Activated naive CD8-positive, alpha-beta T cell treated with anti-CD3 and anti-CD28 coated beads, Interleukin-2, amount 10 ng/mL, durations not matched to agents 7 days and 5 days (primary cell): ENCODE data around the gene ZNF552. TPM values are rescaled to one million over a fixed set of nuclear protein-coding genes. Genes with fewer than 3 reads are reported as not detected.

Source experiments
- ATAC-seq: fragments of 150-1000 bp; cut with Tn5 transposase; one replicate; pipeline ENCODE4 v1.10.0; 2021; ENCODE audit warnings: low read depth, moderate library complexity
- POLR2A ChIA-PET: fragments of 350-600 bp; sonication (Branson Sonifier 250); formaldehyde crosslinking; loops from one replicate; lab custom pipeline; 2021; ENCODE audit warnings: antibody characterized with exemption; lab: Charles Lee
- DNase-seq: peaks from one replicate; pipeline ENCODE4 v3.0.0; 2021
- H3K27ac Mint-ChIP-seq: one replicate; pipeline ENCODE4 v1.8.0; 2022; ENCODE audit warnings: mild to moderate bottlenecking, mixed read lengths
- H3K27me3 Mint-ChIP-seq: one replicate; pipeline ENCODE4 v1.8.0; 2022; ENCODE audit warnings: mild to moderate bottlenecking, moderate library complexity, mixed read lengths
- H3K36me3 Mint-ChIP-seq: one replicate; pipeline ENCODE4 v1.8.0; 2021; ENCODE audit warnings: mild to moderate bottlenecking, mixed read lengths
- H3K4me1 Mint-ChIP-seq: one replicate; pipeline ENCODE4 v1.8.0; 2021; ENCODE audit warnings: mixed read lengths
- H3K4me3 Mint-ChIP-seq: one replicate; pipeline ENCODE4 v1.8.0; 2022; ENCODE audit warnings: mild to moderate bottlenecking, moderate library complexity, mixed read lengths
- H3K9me3 Mint-ChIP-seq: one replicate; pipeline ENCODE4 v1.8.0; 2021; ENCODE audit warnings: mixed read lengths
- total RNA-seq, 2 experiments: library from RNA; stranded (reverse); gene quantifications; one replicate each; pipeline ENCODE4 v1.2.3, GENCODE V29; 2021

Gene ZNF552
- total RNA-seq, 2 experiments from 2014 or later, result 10.8 to 13.6 TPM

DNA sequence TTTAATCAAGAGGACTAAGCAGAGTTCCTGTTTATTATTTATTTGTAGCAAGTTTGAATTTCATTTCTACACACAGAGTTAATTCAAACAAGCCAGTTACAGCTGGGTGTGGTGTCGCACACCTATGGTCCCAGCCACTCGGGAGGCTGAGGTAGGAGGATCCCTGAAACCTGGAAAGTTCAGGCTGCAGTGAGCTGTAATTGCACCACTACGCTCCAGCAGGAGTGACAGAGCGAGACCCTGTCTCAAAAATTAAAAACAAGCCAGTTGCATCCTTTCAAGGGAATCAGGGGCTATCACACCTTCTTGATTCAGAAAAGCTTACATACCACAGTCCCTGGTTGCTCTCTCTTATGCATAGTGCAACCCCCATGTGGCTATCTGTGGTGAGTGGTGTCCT is 25.4 kb downstream of the ZNF552 start:
- peaks cover 28% of the 10 kb centered on the region for H3K9me3 Mint-ChIP-seq
- H3K36me3 Mint-ChIP-seq, result peaks cover 73% of the 10 kb centered on the region

DNA sequence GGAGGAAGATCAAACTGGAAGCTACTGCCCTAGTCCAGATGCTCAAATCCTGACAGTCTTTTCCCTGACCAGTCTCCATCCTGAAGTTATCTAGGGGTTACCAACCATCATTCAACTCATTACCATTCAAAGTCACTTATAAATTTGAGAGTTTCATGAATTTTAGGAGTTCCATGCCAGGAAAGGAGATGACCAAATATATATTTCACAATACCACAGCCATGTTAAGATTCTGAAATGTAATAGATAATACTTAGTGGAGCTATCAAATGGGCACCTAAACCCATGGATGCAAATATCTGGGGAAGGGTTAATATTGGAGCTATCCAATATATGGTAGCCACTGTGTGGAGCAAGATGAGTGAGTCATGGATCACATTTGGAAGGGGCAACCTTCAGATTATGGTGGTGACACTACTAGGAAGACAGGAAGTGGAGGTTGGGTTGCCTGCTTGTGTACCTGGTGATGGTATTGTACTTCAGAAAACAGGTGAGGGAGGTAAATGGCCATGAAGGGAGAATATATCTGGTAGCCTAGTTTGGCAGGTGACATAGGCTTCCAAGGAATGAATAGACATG is 26.5 kb downstream of the ZNF552 start:
- Mint-ChIP-seq H3K36me3 (peaks cover 75% of the 10 kb centered on the region), H3K27me3 (no peaks in the 10 kb centered on the region), H3K9me3 (peaks cover 28% of the 10 kb centered on the region), H3K27ac (peak overlapping the region; percentile 13), H3K4me3 (peak overlapping the region; percentile 15), H3K4me1 (peaks cover 11% of the 10 kb centered on the region)
- no peak for DNase-seq
- ATAC-seq, result no peak
- POLR2A ChIA-PET, result no interaction called here

More for the DNA sequence above, 25.4 kb downstream of the ZNF552 start:
- POLR2A ChIA-PET, result no interaction called here
- ATAC-seq (no peak), DNase-seq (no peak)
- Mint-ChIP-seq H3K27me3 (no peaks in the 10 kb centered on the region), H3K4me3 (no peak overlapping the region), H3K4me1 (peaks cover 11% of the 10 kb centered on the region), H3K27ac (no peak overlapping the region)

DNA sequence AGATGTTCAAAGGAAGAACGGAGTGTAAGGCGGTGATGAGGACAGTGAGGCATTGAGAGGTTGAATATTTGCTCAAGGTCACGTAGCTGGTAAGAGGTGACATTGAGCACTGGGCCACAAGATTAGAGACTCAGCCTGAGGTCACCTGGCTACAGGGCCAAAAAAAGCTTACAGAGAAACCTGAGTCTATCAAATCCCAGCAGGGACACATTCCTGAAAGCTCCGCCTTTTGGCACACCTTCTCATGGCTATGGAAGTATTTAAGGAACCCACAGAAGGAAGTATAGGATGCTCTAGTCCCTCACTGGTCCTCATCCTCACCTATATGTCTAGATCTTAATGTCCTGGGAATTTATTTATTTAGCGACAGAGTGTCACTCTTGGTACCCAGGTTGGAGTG is 27.8 kb downstream of the ZNF552 start:
- Mint-ChIP-seq H3K4me3 (no peak overlapping the region), H3K27me3 (no peaks in the 10 kb centered on the region), H3K9me3 (peaks cover 29% of the 10 kb centered on the region), H3K4me1 (peaks cover 11% of the 10 kb centered on the region), H3K36me3 (peaks cover 75% of the 10 kb centered on the region), H3K27ac (no peak overlapping the region)
- POLR2A ChIA-PET, result interaction anchor here (0.7 kb wide), 1 partner anchor 121 kb away, joined by 3 read pairs; no protein-coding TSS in a partner anchor
- DNase-seq (no peak), ATAC-seq (no peak)

DNA sequence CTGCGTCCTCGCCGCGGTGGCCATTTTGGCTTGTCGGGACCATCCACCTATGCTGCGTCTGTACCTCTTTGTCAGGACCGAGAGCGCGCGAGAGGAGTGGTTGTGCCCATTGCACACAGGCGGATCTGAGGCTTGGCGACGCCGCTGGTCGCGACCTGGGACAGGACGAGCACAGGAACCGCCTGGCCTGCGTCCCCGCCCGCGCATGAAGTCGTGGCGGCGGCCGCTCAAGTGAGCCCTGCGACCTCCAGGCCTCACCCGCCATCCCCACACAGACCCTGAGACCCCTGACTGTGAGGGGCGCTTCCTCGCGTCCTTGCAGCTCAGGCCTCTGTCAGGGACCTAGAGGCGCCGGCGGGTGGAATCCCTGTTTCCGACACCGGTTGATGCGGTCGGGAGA is 28.4 kb downstream of the ZNF552 start:
- H3K27ac Mint-ChIP-seq, result no peak overlapping the region
- no peak for DNase-seq
- H3K9me3 Mint-ChIP-seq, result peaks cover 32% of the 10 kb centered on the region

DNA sequence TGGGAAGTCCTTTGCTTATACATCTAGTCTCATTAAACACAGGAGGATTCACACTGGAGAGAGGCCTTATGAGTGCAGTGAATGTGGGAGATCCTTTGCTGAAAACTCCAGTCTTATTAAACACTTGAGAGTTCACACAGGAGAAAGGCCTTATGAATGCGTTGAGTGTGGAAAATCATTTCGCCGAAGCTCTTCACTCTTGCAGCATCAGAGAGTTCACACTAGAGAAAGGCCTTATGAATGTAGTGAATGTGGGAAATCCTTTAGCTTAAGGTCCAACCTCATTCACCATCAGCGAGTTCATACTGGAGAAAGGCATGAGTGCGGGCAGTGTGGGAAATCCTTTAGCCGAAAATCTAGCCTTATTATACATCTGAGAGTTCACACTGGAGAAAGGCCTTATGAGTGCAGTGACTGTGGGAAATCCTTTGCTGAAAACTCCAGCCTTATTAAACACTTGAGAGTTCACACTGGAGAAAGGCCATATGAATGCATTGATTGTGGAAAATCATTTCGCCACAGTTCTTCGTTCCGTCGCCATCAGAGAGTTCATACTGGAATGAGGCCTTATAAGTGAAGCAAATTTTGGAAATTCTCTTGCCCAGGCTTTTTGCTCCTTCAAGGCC is 35.4 kb downstream of the ZNF552 start:
- H3K27me3 Mint-ChIP-seq, result no peaks in the 10 kb centered on the region
- DNase-seq, result no peak
- H3K27ac Mint-ChIP-seq, result no peak overlapping the region
- H3K4me3 Mint-ChIP-seq, result no peak overlapping the region
- ATAC-seq, result no peak
- peaks cover 79% of the 10 kb centered on the region for H3K36me3 Mint-ChIP-seq
- H3K4me1 Mint-ChIP-seq, result peaks cover 2% of the 10 kb centered on the region
- peaks cover 49% of the 10 kb centered on the region for H3K9me3 Mint-ChIP-seq
- POLR2A ChIA-PET, result no interaction called here

More for the DNA sequence above, 28.4 kb downstream of the ZNF552 start:
- POLR2A ChIA-PET, result interaction anchor here (0.7 kb wide), 1 partner anchor 122 kb away, joined by 3 read pairs; no protein-coding TSS in a partner anchor
- H3K36me3 Mint-ChIP-seq, result peaks cover 74% of the 10 kb centered on the region
- no peaks in the 10 kb centered on the region for H3K27me3 Mint-ChIP-seq
- H3K4me3 Mint-ChIP-seq, result no peak overlapping the region
- H3K4me1 Mint-ChIP-seq, result peaks cover 11% of the 10 kb centered on the region
- ATAC-seq, result no peak

DNA sequence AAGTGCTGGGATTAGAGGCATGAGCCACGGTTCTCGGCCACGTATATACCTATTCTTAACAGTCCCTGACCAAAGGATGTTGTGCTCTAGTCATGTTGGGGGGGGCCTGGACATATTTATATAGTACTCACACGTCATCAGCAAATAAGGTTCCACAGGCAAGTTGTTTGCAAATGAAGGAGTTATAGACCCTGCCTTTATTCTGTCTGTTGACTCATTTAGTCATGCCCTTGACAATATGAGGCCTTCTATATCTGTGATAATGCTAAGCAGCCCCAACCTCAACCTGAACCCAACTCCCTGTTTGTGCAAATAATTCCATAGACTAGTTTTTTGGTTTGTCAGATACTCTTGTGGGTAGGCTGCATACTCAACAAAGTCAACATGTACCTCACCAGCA is 36.4 kb downstream of the ZNF552 start:
- H3K4me1 Mint-ChIP-seq, result peaks cover 6% of the 10 kb centered on the region
- no peaks in the 10 kb centered on the region for H3K27me3 Mint-ChIP-seq

DNA sequence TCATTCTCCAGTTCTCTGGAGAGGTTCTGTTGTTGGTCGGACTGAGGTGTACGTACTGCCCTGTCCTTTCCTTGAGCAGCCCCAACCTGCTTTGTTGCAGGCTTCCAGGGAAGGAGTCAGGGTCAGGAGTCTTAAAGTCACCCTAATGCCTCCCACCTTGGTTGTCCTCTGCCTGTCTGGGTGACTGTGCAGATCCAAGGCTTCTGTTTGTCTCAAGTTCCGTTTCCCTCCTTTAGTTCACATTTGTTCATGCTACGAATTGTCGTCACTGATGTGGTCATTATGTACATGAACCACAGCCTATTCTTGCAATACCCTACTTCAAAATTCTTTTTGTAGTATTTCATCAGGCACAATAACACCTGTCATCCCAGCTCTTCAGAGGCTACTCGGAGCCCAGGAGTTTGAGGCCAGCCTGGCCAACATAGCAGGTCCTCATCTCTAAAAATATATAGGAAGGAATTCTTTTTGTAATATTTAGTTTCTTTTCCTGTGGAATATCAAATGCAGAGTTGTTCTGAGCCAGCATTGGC is 37.9 kb downstream of the ZNF552 start:
- H3K9me3 Mint-ChIP-seq, result peaks cover 59% of the 10 kb centered on the region
- no peak for DNase-seq
- no peak for ATAC-seq
- no peak overlapping the region for H3K4me3 Mint-ChIP-seq
- H3K36me3 Mint-ChIP-seq, result peaks cover 89% of the 10 kb centered on the region
- H3K27me3 Mint-ChIP-seq, result no peaks in the 10 kb centered on the region
- H3K4me1 Mint-ChIP-seq, result peaks cover 14% of the 10 kb centered on the region
- POLR2A ChIA-PET, result no interaction called here
- H3K27ac Mint-ChIP-seq, result no peak overlapping the region

More for the DNA sequence above, 36.4 kb downstream of the ZNF552 start:
- ATAC-seq (no peak), DNase-seq (no peak)
- POLR2A ChIA-PET, result interaction anchor here (0.7 kb wide), 1 partner anchor 26 kb away, joined by 3 read pairs; no protein-coding TSS in a partner anchor
- Mint-ChIP-seq H3K36me3 (peaks cover 80% of the 10 kb centered on the region), H3K27ac (no peak overlapping the region), H3K9me3 (peaks cover 53% of the 10 kb centered on the region), H3K4me3 (no peak overlapping the region)

DNA sequence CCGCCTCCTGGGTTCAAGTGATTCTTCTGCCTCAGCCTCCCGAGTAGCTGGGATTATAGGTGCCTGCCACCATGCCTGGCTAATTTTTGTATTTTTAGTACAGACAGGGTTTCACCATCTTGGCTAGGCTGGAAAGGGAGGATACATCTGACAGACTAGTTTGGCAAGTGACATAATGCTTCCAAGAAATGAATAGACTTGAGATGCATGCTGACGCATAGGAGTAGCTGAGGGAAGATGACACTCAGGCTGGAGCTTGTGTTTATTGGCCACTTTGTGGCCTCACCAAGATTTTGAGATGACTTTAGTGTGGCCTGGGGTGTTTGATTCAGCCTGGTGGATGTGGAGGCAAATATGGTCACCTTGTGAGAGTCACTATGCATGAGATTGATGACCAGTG is 41.2 kb downstream of the ZNF552 start:
- H3K9me3 Mint-ChIP-seq, result peaks cover 35% of the 10 kb centered on the region
- H3K36me3 Mint-ChIP-seq, result peaks cover 76% of the 10 kb centered on the region
- peak overlapping the region; percentile 33 for H3K4me3 Mint-ChIP-seq
- ATAC-seq (no peak), DNase-seq (no peak)
- no peak overlapping the region for H3K27ac Mint-ChIP-seq
- peaks cover 27% of the 10 kb centered on the region for H3K4me1 Mint-ChIP-seq
- POLR2A ChIA-PET, result no interaction called here
- H3K27me3 Mint-ChIP-seq, result no peaks in the 10 kb centered on the region

DNA sequence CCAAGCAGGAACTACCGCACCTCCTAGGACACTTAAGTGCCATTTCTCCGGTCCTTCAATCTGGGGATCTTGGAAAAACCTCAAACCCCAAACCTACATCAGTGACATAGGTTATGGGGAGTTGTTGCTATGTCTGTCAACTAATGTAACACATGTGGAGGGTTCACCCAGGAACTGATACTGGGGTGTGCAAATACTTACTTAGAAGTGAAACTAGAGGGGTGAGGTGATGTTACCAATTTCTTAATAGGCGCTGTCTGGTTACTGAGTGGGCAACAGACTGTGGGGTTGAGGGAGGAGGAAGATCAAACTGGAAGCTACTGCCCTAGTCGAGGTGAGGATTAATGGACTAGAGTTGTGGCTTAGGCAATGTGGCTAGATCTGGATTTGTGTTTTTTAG is 43.3 kb downstream of the ZNF552 start:
- H3K27me3 Mint-ChIP-seq, result no peaks in the 10 kb centered on the region
- peaks cover 30% of the 10 kb centered on the region for H3K9me3 Mint-ChIP-seq
- H3K4me1 Mint-ChIP-seq, result peaks cover 26% of the 10 kb centered on the region
- DNase-seq (no peak), ATAC-seq (no peak)
- peak overlapping the region; percentile 62 for H3K27ac Mint-ChIP-seq
- peak overlapping the region; percentile 49 for H3K4me3 Mint-ChIP-seq
- H3K36me3 Mint-ChIP-seq, result peaks cover 62% of the 10 kb centered on the region
- POLR2A ChIA-PET, result no interaction called here

DNA sequence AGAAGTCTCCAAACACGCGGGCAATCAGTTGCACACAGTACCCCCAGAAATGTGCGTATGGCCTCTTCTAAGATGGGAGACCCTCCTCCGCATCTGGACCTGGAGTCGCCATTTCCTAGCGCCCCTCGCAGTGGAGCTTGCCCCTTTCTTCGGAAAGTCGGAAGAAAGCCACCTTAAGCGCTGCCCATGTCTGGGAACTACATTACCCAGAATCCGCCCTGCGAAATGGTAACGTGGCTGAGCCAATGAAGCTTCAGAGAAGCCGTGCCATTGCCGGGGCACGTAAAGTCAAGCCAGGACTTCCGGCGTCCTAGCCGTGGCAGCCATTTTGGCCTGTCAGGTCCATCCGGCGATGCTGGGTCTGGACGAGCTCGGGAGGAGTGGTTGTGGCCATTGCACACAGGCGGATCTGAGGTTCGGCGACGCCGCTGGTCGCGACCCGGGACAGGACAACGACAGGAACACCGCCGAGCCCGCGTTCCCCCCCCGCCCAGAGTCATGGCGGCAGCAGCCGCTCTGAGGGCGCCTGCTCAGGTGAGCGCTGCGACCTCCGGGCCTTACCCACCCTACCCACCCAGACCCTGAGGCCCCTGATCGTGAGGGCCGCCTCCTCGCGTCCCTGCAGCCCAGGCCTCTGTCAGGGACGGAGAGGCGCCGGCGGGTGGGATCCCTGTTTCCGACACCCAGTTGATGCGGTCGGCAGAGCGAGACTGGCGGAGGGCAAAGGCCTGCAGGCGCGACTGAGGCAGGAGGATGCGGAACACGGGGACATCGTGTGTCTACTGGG is 45.2 kb downstream of the ZNF552 start, which contains the start of gene ZNF586:
TSS of gene ZNF586 (plus strand) at position 332 of the 787 bp plus-strand sequence. CDS start at position 499, 167 bp downstream.
- peaks cover 26% of the 10 kb centered on the region for H3K4me1 Mint-ChIP-seq
- H3K4me3 Mint-ChIP-seq, result peak within 1 kb of the TSS; percentile 93

DNA sequence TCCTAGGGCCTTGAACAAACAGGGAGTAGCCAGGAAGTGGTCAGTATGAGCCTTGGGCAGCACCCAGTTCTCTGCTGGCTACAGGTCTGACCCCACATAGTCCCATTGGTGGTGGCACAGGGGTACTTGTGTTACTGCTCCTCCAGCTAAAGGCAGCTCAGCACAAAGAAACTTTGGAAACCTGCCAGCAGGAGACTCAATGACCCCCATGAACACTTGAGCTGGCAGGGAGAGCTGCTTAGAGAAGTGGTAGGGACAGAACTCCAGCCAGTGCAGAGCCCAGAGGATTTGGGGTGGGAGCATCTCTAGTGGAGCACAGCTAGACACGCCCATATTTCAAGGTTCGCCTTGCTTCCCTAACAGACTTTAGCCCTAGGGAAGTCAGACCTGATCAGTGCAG is 55.6 kb downstream of the ZNF552 start:
- Mint-ChIP-seq H3K9me3 (peaks cover 24% of the 10 kb centered on the region), H3K27me3 (no peaks in the 10 kb centered on the region), H3K4me1 (no peaks in the 10 kb centered on the region), H3K27ac (no peak overlapping the region), H3K36me3 (peaks cover 76% of the 10 kb centered on the region), H3K4me3 (no peak overlapping the region)
- ATAC-seq (no peak), DNase-seq (no peak)
- POLR2A ChIA-PET, result interaction anchor here (1.6 kb wide), 1 partner anchor 10 kb away, joined by 4 read pairs; the partner anchor contains the start of gene ZNF586

More for the DNA sequence above, 45.2 kb downstream of the ZNF552 start, which contains the start of gene ZNF586:
- peak within 1 kb of the TSS; percentile 93 for H3K27ac Mint-ChIP-seq
- POLR2A ChIA-PET, result interaction anchor here (0.6 to 1.6 kb wide), 12 partner anchors 10 to 703 kb away, joined by 3 to 18 read pairs (median 4); partner anchors contain the start of genes ZNF154, ZNF417, ZNF671 and ZNF776
- peak; percentile 84 for DNase-seq
- ATAC-seq, result peak; percentile 98
- peaks cover 51% of the 10 kb centered on the region for H3K36me3 Mint-ChIP-seq
- peaks cover 26% of the 10 kb centered on the region for H3K9me3 Mint-ChIP-seq
- no peaks in the 10 kb centered on the region for H3K27me3 Mint-ChIP-seq

DNA sequence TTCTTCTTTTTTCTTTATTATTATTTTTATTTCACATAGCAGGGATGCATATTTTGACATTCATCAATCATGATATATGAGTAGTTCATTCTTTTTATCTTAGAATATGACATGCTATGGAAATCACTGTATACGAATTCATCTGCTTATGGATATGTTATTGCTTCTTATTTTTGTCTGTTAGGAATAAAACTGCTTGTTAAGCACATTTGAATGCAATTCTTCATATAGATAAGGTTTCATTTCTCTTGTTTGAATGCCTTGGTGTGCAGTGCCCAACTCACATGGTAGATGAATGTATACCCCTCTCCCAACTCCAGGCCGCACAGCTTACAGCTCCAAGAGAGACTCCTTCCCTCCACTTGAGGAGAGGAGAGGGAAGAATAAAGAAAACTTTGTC is 56.8 kb downstream of the ZNF552 start:
- ATAC-seq, result no peak
- H3K27ac Mint-ChIP-seq, result no peak overlapping the region
- POLR2A ChIA-PET, result no interaction called here
- peaks cover 79% of the 10 kb centered on the region for H3K36me3 Mint-ChIP-seq
- H3K9me3 Mint-ChIP-seq, result peaks cover 32% of the 10 kb centered on the region
- no peak for DNase-seq
- no peak overlapping the region for H3K4me3 Mint-ChIP-seq
- no peaks in the 10 kb centered on the region for H3K27me3 Mint-ChIP-seq
- no peaks in the 10 kb centered on the region for H3K4me1 Mint-ChIP-seq
